Mesangial cell (primary cell): Measurements from ENCODE around the gene PXDN. TPM values are rescaled to one million over a fixed set of nuclear protein-coding genes. Genes with fewer than 3 reads are reported as not detected.

Experiments used
- total RNA-seq: library from RNA; depleted of rRNA; stranded (reverse); fragments of >200 nt; gene quantifications from 2 replicates; pipeline ENCODE4 v1.2.3, GENCODE V29; 2015

The PXDN gene
- 342 and 470 TPM in 2 replicates for total RNA-seq

DNA sequence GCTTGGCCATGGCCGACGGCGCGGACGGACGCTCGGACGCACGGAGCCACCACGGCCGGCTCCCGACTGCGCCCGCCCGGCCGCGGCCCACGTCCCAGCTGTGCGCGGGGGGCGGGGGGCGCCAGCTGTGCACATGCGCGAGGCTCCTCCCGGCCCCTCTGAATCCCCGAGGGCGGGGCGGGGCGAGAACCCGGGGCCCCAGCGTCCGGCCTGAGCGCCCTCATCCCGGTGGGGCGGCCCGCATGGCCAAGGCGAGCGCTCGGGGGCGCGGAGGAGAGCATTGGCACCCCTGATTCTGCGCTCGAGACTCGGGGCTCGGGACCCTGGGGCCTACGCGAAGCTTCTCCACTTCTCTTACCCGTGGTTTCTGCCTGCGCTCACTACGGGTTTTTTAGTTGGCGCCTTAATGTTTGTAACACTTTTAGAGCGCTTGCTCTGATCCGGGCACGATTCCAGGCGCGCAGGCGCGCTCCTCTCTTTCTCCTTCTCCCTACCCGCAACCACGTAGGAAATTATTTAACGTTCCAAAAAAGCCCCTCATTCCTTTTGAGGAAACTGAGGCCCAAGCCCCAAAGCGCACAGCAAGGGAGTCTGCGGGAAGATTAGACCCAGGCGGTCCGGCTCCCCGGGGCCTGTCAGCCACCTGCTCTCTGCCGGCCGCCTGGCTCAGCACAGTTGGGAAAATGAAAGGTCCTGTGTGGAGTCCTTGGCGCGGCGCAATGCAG, at the start of gene PXDN:
TSS of gene PXDN (minus strand) at position 70 of the 725 bp plus-strand sequence. CDS start at position 10, 60 bp downstream.

